Prostate gland (tissue), 2 donors: Measurements from ENCODE around the gene TBC1D14.

ENCODE experiments used
- CTCF ChIP-seq, 4 experiments: fragments of 200-600 bp in 2 of 4; fragments of 450-650 bp in 2 of 4; sonication (generic) in 2 of 4; IDR thresholded peaks; 1 replicate in 3 of 4; 2 replicates in 1 of 4; pipeline ENCODE4 v1.5.1; 2016 to 2019; ENCODE audit warnings: antibody characterized with exemption in 4 of 4, mild to moderate bottlenecking in 2 of 4, moderate library complexity in 2 of 4
- POLR2A ChIP-seq: fragments of 450-650 bp; IDR thresholded peaks from one replicate; pipeline ENCODE4 v1.6.1; 2016; ENCODE audit warnings: antibody characterized with exemption, mild to moderate bottlenecking
- POLR2AphosphoS5 ChIP-seq: sonication (generic); formaldehyde crosslinking; IDR thresholded peaks from one replicate; pipeline ENCODE4 v1.6.1; 2017; ENCODE audit warnings: antibody characterized with exemption

- TF ChIP-seq CTCF (IDR thresholded peaks at IDR 0.05) = peak; percentile 97 to 99 (median 98)
- TF ChIP-seq POLR2A = no peak
- peak; percentile 72 for TF ChIP-seq POLR2AphosphoS5
Measured at GRCh38 chr4:7070729-7071511, 161.3 kb downstream of the TBC1D14 start.
